ENCODE results near the gene PLPP1. TPM values are rescaled to one million over a fixed set of nuclear protein-coding genes. Genes with fewer than 3 reads are reported as not detected.

Gene PLPP1
- total RNA-seq, 1 experiment from 2014 or later, result 10.5 TPM

- H3K79me2 ChIP-seq (ENCODE audit: insufficient read depth, low read length), result no peaks in the 10 kb centered on the region
- ChIA-PET POLR2A (no interaction called here), CTCF (no interaction called here), RAD21 (ENCODE audit: low non-redundant PET in 1 of 2, low total read pairs in 2 of 2, uncharacterized antibody in 2 of 2, unreplicated experiment in 2 of 2) (no interaction called here)
- no peaks in the 10 kb centered on the region for H4K20me1 ChIP-seq (ENCODE audit: insufficient read depth)
- no peak overlapping the region for H3K4me3 ChIP-seq (replicated peaks in 1 of 2; ENCODE audit: low read depth in 1 of 2, low read length in 2 of 2)
- no peaks in the 10 kb centered on the region for H3K9me2 ChIP-seq (ENCODE audit: insufficient read depth)
- intact Hi-C loops (cut with micrococcal nuclease), result no loop called here
- no peaks in the 10 kb centered on the region for H3K9me3 ChIP-seq (ENCODE audit: control insufficient read depth in 1 of 2, insufficient read depth in 1 of 2, low read depth in 1 of 2, low read length in 2 of 2)
- no peak for ATAC-seq
- BruUV-seq (replicated peaks), result no TSS peak
- no peak overlapping the region for H3K4me2 ChIP-seq (ENCODE audit: low read length)
- H3K9ac ChIP-seq (ENCODE audit: low read length), result no peak overlapping the region
- TF ChIP-seq ELF1 (IDR thresholded peaks at IDR 0.05; ENCODE audit: borderline replicate concordance, low read depth), result no peak
- TF ChIP-seq SRF (IDR thresholded peaks at IDR 0.05; ENCODE audit: low read depth), result no peak
- TF ChIP-seq ZBTB33 (IDR thresholded peaks at IDR 0.05; ENCODE audit: extremely low read depth, insufficient replicate concordance, low read length), result no peak
- TF ChIP-seq CTCF (IDR thresholded peaks at IDR 0.05 in 2 of 3, conservative IDR thresholded peaks at IDR 0.05 in 1 of 3; ENCODE audit: borderline replicate concordance in 1 of 3, insufficient read depth in 1 of 3, low read depth in 2 of 3, low read length in 2 of 3), result no peak
- no peak for TF ChIP-seq REST (IDR thresholded peaks at IDR 0.05; ENCODE audit: low read depth)
- no peak for TF ChIP-seq CEBPB (IDR thresholded peaks at IDR 0.05; ENCODE audit: low read depth)
- TF ChIP-seq SIN3A (IDR thresholded peaks at IDR 0.05; ENCODE audit: low read depth), result no peak
- TF ChIP-seq YY1 (IDR thresholded peaks at IDR 0.05; ENCODE audit: extremely low read depth, insufficient replicate concordance, low read depth, low read length), result no peak
- no peak for TF ChIP-seq ATF3 (IDR thresholded peaks at IDR 0.05)
- TF ChIP-seq ZNF274 (IDR thresholded peaks at IDR 0.05; ENCODE audit: low read depth, low read length), result no peak
- TF ChIP-seq FOSL1 (IDR thresholded peaks at IDR 0.05; ENCODE audit: low read depth), result no peak
- TF ChIP-seq EZH2 (IDR thresholded peaks at IDR 0.05), result no peak
- no peak for TF ChIP-seq JUND (IDR thresholded peaks at IDR 0.05)
- no peak for TF ChIP-seq SP1 (IDR thresholded peaks at IDR 0.05; ENCODE audit: low read depth)
- no peaks in the 10 kb centered on the region for H3K27me3 ChIP-seq (ENCODE audit: insufficient read depth, low read length)
- no peak for DNase-seq (ENCODE audit: low read depth, low spot score)
- H3K36me3 ChIP-seq (ENCODE audit: control insufficient read depth in 1 of 2, insufficient read depth in 2 of 2, low read length in 2 of 2), result peaks cover 23 to 50% of the 10 kb centered on the region in 2 experiments; a peak in 3 of 4 replicates
- H2AFZ ChIP-seq (ENCODE audit: low read depth, low read length, poor library complexity, severe bottlenecking), result no peak overlapping the region
- peaks cover 0 to 5% of the 10 kb centered on the region in 2 experiments; a peak in 1 of 4 replicates for H3K4me1 ChIP-seq (ENCODE audit: control insufficient read depth in 1 of 2, insufficient read depth in 2 of 2, low read length in 2 of 2)
- no peak overlapping the region for H3K27ac ChIP-seq (ENCODE audit: low read depth, low read length)
Measured at GRCh38 chr5:55427157-55427556, 107.6 kb downstream of the PLPP1 start.

Measured in HCT116 (cell line).